ENCODE measurements around the gene FREY1.

FREY1 gene

GRCh38 chr11:45927684-45928413, 20.8 kb upstream of the FREY1 start:
- DNase-seq: no peak

GRCh38 chr11:45927332-45927683, 20.2 kb upstream of the FREY1 start:
- no peak for DNase-seq

GRCh38 chr11:45926536-45927331, 19.7 kb upstream of the FREY1 start:
- DNase-seq: no peak

GRCh38 chr11:45926001-45926401, 18.9 kb upstream of the FREY1 start:
- DNase-seq: no peak

GRCh38 chr11:45925550-45925949, 18.5 kb upstream of the FREY1 start:
- DNase-seq: no peak

GRCh38 chr11:45924927-45925326, 17.9 kb upstream of the FREY1 start:
- no peak for DNase-seq

GRCh38 chr11:45924036-45924915, 17.2 kb upstream of the FREY1 start:
- no peak for DNase-seq

- no peak for DNase-seq
These were observed 15.5 kb upstream of the FREY1 start, which contains the start of gene LARGE2 for GRCh38 chr11:45922425-45923082. LARGE2 (plus strand) TSS chr11:45922656; CDS start chr11:45922883, 227 bp downstream.

- DNase-seq: no peak
These were observed 14.7 kb upstream of the FREY1 start for GRCh38 chr11:45921561-45922424.

GRCh38 chr11:45920531-45921477, 13.7 kb upstream of the FREY1 start:
- no peak for DNase-seq

GRCh38 chr11:45919806-45920530, 12.9 kb upstream of the FREY1 start:
- no peak for DNase-seq

- no peak for DNase-seq
These were observed 12.0 kb upstream of the FREY1 start for GRCh38 chr11:45918962-45919675.

GRCh38 chr11:45918331-45918941, 11.4 kb upstream of the FREY1 start:
- DNase-seq: peak; percentile 80

- DNase-seq: peak; percentile 100
These were observed 10.7 kb upstream of the FREY1 start, which contains the start of gene PEX16 for GRCh38 chr11:45917623-45918330. PEX16 (minus strand) TSS chr11:45917877; CDS start chr11:45917811, 66 bp downstream.

- DNase-seq: no peak
These were observed 10.2 kb upstream of the FREY1 start for GRCh38 chr11:45917286-45917622.

- DNase-seq: no peak
These were observed 8.4 kb upstream of the FREY1 start for GRCh38 chr11:45915446-45915845.

GRCh38 chr11:45913942-45914635, 7.0 kb upstream of the FREY1 start:
- DNase-seq: no peak

Measured in EL (cell line).